ENCODE data around the gene GRM1.

The GRM1 gene

DNA sequence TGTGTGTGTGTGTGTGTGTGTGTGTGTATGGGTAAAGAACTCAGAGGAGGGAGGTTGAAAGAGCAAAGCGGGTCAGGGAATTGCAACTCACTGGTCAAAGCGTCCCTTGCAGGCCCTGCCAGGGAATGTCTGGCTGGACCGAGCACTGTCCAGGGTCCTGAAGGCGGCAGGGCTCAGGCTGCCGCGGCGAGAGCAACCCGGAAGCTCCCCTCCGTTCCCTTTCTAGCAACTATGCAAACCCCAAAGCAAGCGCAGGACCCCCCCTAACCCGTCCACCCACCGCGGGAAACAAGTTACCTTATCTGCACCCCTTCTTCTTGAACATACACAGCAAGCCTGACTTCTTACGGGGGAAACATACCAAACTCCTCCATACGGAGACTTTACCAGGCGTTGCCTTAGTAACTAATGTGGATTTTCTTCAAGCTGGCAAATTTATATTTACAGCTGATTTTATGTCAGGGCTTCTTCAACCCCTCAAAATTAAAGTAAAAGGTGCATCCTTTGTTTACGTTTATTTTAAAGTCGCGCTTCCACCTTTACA is 538 bp upstream of the GRM1 start:
- TF ChIP-seq, protein P1, sequence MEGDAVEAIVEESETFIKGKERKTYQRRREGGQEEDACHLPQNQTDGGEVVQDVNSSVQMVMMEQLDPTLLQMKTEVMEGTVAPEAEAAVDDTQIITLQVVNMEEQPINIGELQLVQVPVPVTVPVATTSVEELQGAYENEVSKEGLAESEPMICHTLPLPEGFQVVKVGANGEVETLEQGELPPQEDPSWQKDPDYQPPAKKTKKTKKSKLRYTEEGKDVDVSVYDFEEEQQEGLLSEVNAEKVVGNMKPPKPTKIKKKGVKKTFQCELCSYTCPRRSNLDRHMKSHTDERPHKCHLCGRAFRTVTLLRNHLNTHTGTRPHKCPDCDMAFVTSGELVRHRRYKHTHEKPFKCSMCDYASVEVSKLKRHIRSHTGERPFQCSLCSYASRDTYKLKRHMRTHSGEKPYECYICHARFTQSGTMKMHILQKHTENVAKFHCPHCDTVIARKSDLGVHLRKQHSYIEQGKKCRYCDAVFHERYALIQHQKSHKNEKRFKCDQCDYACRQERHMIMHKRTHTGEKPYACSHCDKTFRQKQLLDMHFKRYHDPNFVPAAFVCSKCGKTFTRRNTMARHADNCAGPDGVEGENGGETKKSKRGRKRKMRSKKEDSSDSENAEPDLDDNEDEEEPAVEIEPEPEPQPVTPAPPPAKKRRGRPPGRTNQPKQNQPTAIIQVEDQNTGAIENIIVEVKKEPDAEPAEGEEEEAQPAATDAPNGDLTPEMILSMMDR (conservative IDR thresholded peaks at IDR 0.05; ENCODE audit: control insufficient read depth, insufficient read depth, low read depth, low read length) = no peak
- peak; percentile 52 for DNase-seq (ENCODE audit: low read depth)
- H3K4me3 ChIP-seq (ENCODE audit: control insufficient read depth, low read depth, low read length) = peak overlapping the region; percentile 3

DNA sequence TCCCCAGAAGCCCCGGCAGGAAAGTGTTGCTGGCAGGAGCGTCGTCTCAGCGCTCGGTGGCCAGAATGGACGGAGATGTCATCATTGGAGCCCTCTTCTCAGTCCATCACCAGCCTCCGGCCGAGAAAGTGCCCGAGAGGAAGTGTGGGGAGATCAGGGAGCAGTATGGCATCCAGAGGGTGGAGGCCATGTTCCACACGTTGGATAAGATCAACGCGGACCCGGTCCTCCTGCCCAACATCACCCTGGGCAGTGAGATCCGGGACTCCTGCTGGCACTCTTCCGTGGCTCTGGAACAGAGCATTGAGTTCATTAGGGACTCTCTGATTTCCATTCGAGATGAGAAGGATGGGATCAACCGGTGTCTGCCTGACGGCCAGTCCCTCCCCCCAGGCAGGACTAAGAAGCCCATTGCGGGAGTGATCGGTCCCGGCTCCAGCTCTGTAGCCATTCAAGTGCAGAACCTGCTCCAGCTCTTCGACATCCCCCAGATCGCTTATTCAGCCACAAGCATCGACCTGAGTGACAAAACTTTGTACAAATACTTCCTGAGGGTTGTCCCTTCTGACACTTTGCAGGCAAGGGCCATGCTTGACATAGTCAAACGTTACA is 817 bp downstream of the GRM1 start:
- DNase-seq (ENCODE audit: low read depth) = no peak
- H3K4me3 ChIP-seq (ENCODE audit: control insufficient read depth, low read depth, low read length) = no peak overlapping the region
- TF ChIP-seq, protein P1 (conservative IDR thresholded peaks at IDR 0.05; ENCODE audit: control insufficient read depth, insufficient read depth, low read depth, low read length) = no peak

DNA sequence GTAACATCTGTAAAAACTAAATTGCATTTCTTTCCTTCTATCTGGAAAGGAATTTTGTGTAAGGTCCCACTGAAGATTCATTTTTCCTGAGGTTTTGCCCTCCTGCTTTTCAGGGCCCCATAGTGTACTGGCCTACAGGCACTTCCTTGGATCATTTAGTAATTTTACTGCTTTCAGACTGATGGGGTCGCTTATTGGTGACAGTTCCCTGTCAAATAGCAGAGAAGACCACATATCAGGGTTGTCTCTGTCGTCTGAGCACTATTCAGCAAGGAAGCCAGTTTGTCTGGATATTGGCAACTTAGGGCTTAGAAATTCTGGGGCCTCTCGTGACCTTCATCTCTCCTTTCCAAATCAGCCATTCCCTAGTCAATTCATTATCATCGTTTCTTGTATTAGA is 3.5 kb downstream of the GRM1 start:
- H3K4me3 ChIP-seq (ENCODE audit: control insufficient read depth, low read depth, low read length) = no peak overlapping the region
- TF ChIP-seq, protein P1 (conservative IDR thresholded peaks at IDR 0.05; ENCODE audit: control insufficient read depth, insufficient read depth, low read depth, low read length) = no peak
- DNase-seq (ENCODE audit: low read depth) = no peak

DNA sequence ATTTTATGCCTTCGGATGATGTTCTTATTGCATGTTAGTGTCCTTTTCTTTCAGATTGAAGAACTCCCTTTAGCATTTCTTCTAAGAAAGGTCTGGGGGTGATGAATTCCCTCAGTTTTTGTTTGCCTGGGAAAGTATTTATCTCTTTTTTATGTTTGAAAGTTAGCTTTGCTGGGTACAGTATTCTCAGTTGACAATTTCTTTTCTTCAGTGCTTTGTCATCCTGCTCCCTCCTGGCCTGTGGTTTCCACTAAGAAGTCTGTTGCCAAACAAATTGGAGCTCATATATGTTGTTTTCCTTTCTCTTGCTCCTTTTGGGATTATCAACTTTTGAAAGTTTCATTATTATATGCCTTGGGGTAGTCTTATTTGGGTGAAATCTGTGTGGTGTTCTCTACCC is 11.5 kb downstream of the GRM1 start:
- no peak overlapping the region for H3K4me3 ChIP-seq (ENCODE audit: control insufficient read depth, low read depth, low read length)
- DNase-seq (ENCODE audit: low read depth) = no peak
- TF ChIP-seq, protein P1 (conservative IDR thresholded peaks at IDR 0.05; ENCODE audit: control insufficient read depth, insufficient read depth, low read depth, low read length) = no peak

DNA sequence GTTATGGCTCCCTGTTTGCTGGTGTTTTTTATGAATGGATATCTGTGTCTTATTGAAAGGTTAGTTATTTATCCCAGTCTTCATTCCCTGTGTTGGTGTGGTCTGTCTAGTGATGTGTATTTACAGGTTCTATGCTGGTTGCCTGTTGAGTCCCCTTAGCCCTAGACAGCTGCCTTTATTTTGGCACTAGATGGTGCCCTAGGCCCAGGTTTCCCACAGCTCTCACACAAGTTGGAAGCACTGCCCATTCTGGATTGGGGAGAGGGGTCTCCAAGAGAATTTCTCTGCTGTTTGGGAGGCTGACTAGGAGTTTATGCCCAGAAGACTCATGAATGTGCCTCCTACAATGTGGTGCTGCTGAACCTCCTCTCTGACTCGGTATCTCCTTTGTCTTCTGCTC is 12.4 kb downstream of the GRM1 start:
- peak; percentile 23 for DNase-seq (ENCODE audit: low read depth)
- TF ChIP-seq, protein P1 (conservative IDR thresholded peaks at IDR 0.05; ENCODE audit: control insufficient read depth, insufficient read depth, low read depth, low read length) = peak; percentile 39

DNA sequence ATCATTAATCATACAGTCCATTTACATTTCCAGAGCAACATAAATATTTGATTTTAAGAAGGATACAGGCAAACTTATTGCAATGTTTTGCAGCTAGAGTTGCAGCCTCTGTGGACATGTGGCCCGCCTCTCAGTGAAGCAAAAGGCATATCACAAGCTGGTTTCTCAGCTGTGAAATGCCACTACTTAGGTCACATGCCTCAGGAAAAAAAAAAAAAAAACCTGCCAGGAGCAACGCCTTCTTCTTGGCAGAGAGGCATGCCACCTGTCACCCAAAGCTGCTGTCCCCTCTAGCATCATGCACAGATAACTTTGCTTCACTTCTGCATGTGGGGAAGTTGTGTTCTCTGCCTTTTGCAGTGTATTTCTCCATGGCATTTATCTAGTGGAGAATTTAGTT is 18.5 kb downstream of the GRM1 start:
- DNase-seq (ENCODE audit: low read depth) = no peak
- TF ChIP-seq, protein P1 (conservative IDR thresholded peaks at IDR 0.05; ENCODE audit: control insufficient read depth, insufficient read depth, low read depth, low read length) = no peak
- H3K4me3 ChIP-seq (ENCODE audit: control insufficient read depth, low read depth, low read length) = no peak overlapping the region

More for the DNA sequence above, 12.4 kb downstream of the GRM1 start:
- H3K4me3 ChIP-seq (ENCODE audit: control insufficient read depth, low read depth, low read length) = no peak overlapping the region
